HG02678 (cell line): Measurements from ENCODE around the gene HSPA1L.

Experiments
- ATAC-seq: cut with Tn5 transposase; IDR thresholded peaks from one replicate; pipeline ENCODE4 v1.9.1; 2021; ENCODE audit warnings: mild to moderate bottlenecking, moderate library complexity; ENCODE audit not compliant: unreplicated experiment

Gene HSPA1L

DNA sequence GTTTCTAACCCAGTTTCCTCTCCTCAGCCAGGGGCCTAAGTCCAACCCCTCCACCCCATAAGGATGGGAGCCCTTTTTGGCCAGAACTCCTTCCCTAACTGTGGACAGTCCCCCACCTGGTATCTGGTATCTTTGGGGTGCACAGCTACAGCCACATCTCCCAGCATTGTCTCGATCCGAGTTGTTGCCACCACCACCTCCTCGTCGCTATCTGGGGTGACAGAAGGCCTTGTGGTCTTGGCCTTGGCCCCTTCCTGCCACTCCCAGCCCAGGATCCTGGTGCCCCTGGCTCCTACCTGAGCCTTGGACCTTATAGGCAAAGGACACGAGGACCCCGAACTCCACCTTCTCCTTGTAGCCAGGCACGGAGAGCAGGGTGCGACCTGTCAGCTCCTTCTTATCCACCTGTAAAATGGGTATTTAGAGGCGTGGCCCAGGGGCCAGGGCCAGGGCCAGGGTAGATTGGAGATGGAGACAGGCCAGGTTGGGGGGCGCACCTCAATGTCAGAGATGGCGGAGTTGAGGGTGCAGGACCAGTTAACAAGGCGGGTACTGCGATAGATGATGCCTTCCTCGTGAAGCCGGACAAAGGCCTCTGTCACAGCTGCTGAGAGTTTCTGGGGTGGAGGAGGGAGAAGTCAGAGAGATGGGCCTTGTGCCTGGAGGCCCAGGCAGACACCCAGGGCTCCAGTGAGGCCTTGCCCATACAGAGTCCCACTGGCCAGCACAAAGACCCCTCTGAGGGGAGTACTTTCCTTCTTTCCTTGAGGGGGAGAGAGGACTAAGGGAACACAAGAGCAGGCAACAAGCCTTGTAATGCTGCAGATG, 30.8 kb downstream of the HSPA1L start:
- no peak for ATAC-seq

DNA sequence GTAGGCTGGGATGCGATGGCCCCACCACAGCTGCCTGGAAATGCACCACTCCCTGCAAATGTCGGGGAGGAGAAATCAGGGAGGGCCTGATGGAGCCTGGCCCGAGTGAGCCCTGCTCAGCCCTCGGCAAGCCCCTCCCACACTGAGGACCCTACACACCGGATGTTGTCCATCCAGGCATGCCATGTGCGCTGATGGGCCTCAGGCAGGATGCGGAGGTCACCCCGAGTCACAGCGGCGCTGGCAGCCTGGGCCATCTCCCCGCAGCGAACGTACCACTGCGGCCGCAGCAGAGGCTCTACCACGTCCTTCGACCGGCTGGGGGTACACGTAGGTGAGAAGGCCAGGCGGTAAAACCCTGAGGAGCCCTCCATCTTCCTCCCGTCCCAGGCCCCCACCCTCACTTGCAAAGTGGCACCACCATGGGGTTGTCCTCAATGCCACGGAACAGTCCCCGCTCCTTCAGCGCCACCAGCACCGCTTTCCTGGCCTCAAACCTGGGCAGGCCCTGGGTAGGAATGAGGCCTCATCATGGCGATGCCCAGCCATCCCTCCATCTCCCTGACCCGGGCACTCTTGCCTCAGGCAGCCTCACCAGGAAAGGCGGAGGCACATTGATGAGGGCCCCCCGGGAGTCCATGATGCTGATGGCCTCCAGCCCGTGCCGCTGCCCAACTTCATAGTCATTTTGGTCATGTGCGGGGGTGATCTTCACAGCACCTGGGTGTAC, 32.8 kb downstream of the HSPA1L start:
- no peak for ATAC-seq

DNA sequence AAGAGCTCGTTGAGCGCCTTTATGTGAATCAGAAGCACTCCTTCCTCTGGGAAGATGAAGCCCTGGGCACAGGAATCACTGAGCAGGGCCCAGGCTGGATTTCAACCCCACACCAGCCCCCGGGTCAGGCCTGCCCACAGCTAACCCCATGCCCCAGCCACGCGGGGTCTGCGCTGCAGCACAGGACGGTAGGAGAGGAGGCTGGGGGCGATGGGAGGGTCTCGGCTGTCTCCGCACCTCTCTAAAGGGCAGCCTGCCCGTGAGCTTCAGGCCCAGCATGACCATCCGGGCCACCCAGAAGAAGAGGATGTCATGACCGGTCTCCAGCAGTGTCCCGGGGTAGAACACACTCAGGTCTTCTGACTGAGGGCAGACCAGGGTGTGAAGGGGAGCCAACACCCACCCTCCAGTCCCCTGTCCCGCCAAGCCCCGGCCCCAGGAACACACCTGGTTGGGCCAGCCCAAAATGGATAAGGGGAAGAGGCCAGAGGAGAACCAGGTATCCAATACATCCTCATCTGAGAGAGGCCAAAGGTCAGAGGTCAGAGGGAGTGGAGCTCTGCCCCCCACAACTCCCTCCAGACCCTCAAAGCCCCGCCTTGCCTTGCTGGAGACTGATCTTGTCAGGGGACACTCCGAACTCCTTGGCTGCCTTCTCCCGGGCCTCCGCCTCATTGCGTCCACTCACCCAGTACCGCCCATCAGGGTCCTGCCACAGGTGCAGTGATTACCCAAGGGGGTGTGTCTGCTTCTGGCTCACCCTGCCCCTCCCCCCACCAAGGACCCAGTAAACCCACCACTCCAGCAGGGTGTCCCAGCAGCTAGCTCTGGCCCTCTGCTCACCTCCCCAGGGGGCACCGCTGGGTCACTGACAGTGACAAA, 33.6 kb downstream of the HSPA1L start:
- ATAC-seq, result no peak

DNA sequence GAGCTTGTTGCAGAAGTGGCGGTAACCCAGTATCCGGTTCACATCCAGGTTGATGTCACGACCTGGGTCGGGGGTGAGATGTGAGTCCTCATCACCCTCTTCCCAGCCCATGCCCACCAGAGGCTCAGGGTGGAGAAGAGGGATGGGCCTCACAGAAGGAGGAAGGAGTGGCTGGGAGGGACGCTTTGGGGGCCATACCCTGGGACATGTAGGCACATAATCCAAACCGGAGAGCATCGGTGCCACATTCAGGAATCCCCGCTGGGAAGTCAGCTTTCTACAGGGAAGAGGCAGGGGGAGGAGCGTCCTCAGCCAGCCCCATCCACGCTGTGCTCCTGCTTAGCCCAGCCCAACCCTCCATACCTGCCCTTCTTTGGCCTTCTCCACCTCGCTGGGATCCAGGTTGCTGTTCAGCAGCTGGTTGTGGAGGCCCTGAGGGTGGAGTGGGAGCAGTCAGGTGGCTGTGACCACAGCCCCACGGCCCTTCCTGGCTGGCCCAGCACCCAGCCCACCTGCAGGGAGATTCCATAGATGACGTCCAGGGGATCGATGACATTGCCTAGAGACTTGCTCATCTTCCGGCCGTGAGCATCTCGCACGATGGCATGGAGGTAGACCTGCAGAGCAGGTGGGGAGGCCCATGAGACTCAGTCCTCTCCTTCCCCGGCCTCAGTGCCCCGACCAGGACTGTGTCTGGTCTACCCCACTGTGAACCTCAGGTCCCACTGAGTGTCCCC, 34.4 kb downstream of the HSPA1L start:
- no peak for ATAC-seq

DNA sequence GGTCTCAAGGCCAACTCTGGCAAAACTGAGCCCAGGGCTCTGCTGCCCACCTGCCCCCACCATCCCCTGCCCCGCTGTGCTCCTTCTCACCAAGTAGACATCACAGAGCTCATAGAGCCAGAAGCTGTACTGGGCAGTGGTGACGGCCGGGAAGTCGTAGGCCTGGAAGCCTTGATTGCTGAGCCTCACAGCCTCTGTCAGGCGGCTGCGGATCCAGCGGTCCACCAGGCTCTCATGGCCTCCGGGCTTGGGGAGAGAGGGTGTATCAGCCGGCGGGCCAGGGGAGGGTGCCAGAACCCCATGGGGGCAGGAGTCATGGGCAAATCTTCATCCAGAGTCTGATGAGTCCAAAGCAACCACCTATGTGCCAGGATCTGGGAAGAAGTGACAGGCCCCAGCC, 35.2 kb downstream of the HSPA1L start:
- ATAC-seq, result no peak

DNA sequence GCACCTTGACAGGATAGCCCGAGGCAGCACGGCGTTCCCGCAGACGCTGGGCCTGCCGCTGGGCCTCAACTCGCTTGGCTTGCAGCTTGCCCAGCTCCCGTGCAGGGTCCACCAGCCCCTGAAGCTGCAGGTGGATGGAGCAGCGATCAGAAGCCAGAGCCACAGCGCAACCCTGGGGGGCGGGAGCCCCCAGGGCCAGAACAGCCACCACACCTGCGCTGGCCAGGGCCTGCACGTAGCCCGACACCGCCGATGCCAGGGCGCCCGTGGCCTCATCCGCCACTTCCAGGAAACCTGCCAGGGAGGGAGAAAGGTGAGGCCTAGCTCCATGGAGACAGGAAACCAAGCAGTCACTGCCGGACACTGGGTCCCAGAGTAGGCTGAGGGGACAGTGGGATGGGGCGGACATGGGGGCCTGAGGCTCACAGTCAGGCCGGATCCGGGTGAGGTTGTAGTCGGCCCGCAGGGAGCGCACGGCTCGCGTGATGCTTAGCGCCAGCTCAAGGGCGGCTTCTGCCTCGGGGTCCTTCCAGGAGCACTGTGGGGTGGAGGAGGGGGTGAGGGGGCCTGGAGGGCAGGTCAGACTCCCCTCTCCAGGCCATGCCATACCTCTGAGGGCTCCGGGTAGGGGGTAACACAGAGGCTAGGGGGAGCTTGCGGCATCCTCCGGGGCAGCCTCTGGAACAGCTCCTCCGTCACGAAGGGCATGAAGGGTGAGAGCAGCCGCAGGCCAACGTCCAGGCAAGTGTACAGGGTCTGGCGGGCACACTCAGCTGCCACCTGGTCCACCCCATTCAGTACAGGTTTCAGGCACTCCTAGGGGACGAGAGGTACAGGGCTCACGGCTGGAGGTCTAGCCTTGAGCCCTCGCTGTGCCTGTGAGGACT, 35.8 kb downstream of the HSPA1L start:
- no peak for ATAC-seq

DNA sequence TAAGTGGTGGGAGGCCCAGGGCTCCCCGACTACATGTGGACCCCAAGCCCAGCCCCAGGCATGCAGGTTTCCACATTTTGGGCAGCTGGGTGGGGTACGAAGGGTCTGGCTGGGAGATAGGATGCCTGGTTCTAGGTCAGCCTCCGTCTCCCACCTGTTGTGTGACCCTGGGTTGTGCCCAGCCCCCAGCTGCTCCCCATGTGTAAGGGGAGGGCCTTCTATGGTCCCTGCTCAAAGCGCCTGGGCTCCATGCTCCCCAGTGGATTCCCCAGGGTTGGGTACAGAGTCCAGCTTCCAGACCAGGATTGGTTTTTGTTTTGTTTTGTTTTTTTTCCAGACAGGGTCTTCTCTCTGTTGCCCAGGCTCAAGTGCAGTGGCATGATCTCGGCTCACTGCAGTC, 36.9 kb downstream of the HSPA1L start:
- no peak for ATAC-seq

DNA sequence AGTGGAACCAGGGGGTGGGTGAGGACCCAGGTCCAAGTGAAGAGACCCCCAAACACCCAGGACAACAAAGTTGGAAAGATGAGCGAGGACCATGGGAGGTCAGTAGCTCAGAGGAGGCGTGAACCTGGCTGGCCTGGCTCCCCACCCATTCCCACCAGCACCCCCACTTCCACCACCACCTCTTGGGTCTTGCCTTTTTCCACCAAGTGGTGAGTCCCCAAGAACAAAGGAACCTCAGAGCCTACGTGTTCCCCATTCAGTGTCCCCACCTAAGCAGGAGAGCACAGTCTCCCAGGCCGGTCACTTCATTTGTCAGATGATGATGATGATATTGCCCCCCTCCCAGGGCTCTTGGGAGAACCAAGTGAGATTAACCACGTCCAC, 37.4 kb downstream of the HSPA1L start:
- no peak for ATAC-seq

DNA sequence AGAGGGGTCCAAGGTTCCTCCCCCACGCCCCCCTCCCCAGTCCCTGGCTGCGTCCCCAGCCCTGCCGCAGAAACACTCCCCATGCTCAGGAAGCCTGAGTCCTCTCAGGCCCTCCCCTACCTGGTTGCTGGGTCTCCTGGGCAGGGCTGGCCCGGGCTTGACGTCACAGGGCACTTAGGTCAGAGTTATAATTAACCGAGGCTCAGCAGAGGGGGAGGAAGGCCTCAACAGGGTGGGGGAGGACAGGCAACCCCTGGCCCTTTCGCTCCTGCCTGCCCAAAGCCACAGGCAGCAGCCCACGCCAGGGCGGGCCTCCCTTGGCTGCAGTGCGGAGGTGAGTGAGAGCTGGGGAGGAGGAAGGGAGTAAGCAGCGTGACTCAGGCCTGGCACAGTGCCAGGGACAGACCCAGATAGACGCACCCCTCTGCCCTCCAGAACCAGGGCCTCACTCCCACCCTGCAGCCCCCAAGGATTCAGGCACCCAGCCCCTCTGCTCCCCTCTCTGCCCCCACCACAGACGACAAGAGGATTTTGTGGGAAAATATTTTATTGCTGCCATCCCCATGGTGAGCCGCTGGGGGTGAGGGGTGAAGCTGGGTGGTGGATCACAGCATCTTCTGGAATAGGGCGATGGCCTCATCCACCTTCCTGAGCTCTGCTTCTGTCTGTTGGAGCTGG, 38.0 kb downstream of the HSPA1L start, which contains the start of gene VWA7:
TSS of gene VWA7 (minus strand) at position 340 of the 678 bp plus-strand sequence. CDS start 549 bp downstream, outside the sequence.
- peak; percentile 74 for ATAC-seq

DNA sequence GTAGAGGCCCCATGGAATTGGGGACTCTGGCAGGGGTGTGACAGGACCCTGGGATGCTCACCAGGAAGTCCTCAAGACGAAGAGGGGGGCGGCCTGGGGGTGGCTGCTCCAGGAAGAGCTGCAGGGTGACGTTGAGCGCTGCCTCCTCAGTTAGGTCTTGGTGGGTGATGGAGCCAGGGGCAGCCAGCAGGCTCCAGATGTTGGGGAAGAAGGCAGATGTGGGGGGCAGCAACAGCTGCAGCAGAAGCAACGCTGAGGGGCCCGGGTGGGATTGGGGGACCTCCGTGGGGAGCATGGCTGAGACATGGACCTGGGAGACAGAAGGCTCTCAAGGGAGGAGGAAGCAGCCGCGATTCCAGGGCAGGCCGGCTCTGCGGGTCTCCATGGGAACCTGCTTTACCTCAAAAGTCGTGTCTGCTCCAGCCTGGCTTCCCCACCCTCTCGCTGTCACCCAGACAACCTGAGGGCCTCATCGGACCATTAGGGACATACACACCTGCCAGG, 38.5 kb downstream of the HSPA1L start:
- no peak for ATAC-seq

DNA sequence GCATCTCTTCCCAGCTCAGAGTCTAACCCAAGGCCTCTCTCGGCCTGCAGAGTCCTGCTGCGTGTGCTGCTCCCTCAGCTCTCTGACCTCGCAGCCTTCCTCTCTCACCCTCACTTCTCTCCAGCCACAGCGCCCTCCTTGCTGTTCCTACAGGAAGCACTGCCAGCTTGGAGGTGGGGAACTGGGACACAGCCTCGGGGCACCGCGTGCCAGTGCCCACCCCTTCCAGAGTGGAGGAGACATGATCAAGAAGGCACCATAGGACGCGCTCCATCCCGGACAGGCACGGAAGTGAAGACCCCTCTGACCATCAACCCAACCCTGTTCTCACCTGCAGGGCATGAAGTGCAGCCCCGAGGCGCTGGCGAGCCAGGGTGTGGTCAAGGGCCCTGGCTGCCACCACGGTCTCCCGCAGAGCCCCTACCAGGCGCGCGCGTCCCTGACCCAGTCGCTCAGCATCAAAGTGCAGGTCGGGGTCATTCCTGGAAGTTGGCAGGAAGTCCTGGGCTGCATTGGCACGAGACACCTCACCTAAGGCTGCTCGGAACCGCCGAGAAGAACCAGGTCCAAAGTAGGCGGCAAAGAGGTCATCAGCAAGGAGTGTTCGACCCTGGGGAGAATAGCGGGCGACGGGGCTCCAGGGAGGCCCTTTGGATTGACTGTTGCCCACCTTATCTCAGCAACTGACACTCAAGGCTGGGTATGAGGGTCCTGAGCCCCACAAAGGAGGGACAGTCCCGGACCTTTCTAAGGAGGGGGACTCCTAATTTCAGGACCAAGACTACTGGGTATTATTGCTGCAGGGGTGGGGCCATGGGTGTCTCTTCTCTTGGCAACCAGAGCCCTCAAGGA, 39.2 kb downstream of the HSPA1L start:
- no peak for ATAC-seq

DNA sequence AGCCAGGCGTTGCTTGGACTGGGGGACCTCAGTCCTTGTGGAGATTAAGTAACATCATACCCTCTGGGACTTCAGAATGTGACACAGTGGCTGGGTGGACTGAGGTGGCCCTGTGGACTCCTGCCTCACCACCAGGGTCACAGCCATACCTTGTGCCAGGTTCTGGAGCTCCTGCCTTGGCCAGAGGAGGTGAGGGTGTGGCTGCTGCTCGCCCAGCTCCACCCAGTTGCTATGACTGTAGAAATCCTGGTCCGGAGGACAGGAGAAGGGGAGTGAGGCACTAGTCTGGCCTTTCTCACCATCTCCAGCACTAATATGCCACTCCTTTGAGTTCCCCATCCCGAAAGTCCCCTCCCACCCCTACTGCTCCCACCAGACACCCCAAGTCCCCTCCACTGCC, 39.9 kb downstream of the HSPA1L start:
- ATAC-seq, result no peak

DNA sequence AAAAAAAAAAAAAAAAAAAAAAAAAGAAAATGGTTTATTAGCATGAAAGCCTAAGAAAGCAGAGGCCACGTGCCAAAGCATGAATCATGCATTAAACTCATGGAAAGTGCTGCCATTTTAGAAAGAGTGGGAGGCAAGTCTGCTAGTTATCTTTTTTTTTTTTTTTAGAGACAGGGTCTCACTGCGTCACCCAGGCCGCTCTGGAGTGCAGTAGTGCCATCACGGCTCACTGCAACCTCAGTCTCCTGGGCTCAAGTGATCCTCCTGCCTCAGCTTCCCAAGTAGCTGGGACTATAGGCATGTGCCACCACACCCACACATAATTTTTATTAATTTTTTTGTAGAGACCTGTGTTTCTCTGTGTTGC, 43.1 kb downstream of the HSPA1L start:
- ATAC-seq, result no peak

DNA sequence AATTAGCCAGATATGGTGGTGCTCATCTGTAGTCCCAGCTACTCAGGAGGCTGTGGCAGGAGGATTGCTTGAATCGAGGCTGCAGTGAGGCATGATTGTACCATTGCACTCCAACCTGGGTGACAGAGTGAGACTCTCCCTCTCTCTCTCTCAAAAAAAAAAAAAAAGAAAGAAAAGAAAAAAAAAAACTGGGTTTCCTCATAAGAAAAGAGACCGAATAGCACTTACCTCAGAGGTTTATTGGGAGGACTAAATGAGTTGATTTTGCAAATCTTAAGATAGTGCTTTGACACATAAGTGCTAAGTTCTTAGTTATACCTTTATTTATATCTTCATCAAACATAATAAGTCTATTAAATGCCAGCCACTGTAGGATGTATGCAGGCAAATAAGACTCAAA, 44.2 kb downstream of the HSPA1L start:
- no peak for ATAC-seq

DNA sequence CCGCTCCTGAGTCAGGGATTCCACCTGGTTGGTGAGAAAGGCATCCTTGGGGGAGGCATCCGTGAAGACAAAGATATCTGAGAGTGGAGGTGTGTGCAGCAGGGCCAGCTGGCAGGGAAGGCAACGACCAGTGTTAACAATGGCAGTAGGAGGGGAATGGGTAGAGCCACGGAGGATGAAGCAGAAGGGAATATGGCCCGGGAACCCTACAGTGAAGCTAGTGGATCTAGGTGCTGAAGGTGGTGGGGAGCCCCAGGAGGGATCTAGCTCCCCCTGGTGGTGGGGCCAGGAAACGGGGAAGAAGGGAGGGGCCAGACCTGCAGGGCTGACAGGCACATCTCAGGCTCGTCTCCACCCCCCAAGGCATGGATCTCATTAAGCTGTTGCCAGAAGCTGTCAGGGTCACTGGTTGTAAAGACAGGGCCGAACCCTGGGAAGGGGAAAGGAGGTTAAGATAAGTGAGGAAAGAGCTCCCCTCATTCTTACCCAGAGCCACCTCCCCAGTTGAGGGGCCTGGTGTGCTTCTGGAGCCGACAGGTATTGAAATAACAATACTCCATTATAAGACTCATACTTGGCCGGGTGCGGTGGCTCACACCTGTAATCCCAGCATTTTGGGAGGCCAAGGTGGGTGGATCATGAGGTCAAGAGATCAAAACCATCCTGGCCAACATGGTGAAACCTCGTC, 45.3 kb downstream of the HSPA1L start:
- ATAC-seq, result no peak

DNA sequence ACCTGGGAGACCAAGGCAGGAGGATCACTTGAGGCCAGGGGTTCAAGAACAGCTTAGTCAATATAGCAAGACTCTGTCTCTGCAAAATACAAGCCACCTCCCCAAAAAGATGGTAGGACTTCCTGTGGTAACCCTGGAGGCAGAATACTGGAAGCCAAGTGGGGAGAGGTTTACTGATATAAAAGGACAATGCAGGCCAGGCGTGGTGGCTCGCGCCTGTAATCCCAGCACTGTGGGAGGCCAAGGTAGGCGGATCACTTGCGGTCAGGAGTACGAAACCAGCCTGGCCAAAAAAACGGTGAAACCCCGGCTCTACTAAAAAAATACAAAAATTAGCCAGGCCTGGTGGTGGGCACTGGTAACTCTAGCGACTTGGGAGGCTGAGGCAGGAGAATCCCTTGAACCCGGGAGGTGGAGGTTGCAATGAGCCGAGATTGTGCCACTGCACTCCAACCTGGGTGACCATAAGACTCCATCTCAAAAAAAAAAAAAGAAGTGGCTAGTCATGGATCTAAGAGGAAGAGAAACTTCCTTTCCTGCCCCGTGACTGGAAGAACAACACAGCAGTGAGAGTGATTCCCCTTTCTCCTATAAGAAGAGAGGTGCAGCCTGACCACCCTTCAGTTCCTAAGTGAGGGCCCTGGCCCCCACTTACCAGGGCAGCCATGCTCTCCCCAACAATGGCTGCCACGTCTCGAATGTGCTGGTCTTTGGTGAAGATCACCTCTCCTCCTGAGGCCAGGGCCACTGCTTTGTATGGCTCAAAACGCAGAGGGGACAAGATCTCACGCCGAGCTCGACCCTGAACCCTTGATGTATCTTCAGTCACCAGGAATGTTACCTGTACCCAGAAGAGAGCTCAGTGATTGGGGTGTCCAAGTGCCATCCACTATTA, 46.5 kb downstream of the HSPA1L start:
- ATAC-seq, result no peak
